GM23338 (cell line): ENCODE data around the gene NUSAP1. TPM values are rescaled to one million over a fixed set of nuclear protein-coding genes. Genes with fewer than 3 reads are reported as not detected.
A peak's percentile ranks its signal among the peaks of the same experiment; 100 is the strongest.

Source experiments
- ATAC-seq: fragments of 200-7000 bp; cut with Tn5 transposase; 3 replicates; pipeline ENCODE4 v1.9.1; 2020
- DNase-seq: peaks from one replicate; pipeline ENCODE4 v3.0.0-alpha.2; 2015; ENCODE audit warnings: low spot score
- H2AFZ ChIP-seq: fragments of 200-600 bp; sonication (generic); 2 replicates; pipeline ENCODE4 v1.8.0; 2016; ENCODE audit warnings: antibody characterized with exemption, mild to moderate bottlenecking, moderate library complexity
- H3F3A ChIP-seq: fragments of 200-600 bp; sonication (generic); replicated peaks from 2 replicates; pipeline ENCODE4 v1.8.0; 2017; ENCODE audit warnings: antibody characterized with exemption, mixed run types, low read depth
- H3K27ac ChIP-seq: fragments of 200-600 bp; sonication (generic); 2 replicates; pipeline ENCODE4 v1.6.1; 2016; ENCODE audit warnings: low read depth
- H3K27me3 ChIP-seq: fragments of 200-600 bp; sonication (generic); 2 replicates; pipeline ENCODE4 v1.8.0; 2016; ENCODE audit warnings: mild to moderate bottlenecking, mixed run types, moderate library complexity; ENCODE audit not compliant: insufficient read depth
- H3K36me3 ChIP-seq: fragments of 200-600 bp; sonication (generic); 2 replicates; pipeline ENCODE4 v1.8.0; 2016; ENCODE audit warnings: mild to moderate bottlenecking; ENCODE audit not compliant: insufficient read depth
- H3K4me1 ChIP-seq: fragments of 200-600 bp; sonication (generic); 2 replicates; pipeline ENCODE4 v1.8.0; 2016; ENCODE audit warnings: mild to moderate bottlenecking, moderate library complexity; ENCODE audit not compliant: insufficient read depth
- H3K4me2 ChIP-seq: fragments of 200-600 bp; sonication (generic); 2 replicates; pipeline ENCODE4 v1.7.1; 2017; ENCODE audit warnings: mixed run types
- H3K4me3 ChIP-seq: fragments of 200-600 bp; sonication (generic); 2 replicates; pipeline ENCODE4 v1.6.1; 2016; ENCODE audit warnings: mixed run types
- H3K79me2 ChIP-seq: fragments of 200-600 bp; sonication (generic); replicated peaks from 2 replicates; pipeline ENCODE4 v1.8.0; 2017; ENCODE audit warnings: mild to moderate bottlenecking; ENCODE audit not compliant: insufficient read depth
- H3K9me2 ChIP-seq: fragments of 200-600 bp; sonication (generic); 2 replicates; pipeline ENCODE4 v1.8.0; 2017; ENCODE audit not compliant: insufficient read depth
- H4K20me1 ChIP-seq: fragments of 200-600 bp; sonication (generic); replicated peaks from 2 replicates; pipeline ENCODE4 v1.8.0; 2017; ENCODE audit warnings: mild to moderate bottlenecking; ENCODE audit not compliant: insufficient read depth
- H3K27ac Mint-ChIP-seq: 2 replicates; pipeline ENCODE4 v1.8.0; 2020; ENCODE audit warnings: inconsistent platforms, mild to moderate bottlenecking, moderate library complexity, mixed read lengths
- H3K27me3 Mint-ChIP-seq: 3 replicates; pipeline ENCODE4 v1.8.0; 2022; ENCODE audit warnings: low read depth, mild to moderate bottlenecking, moderate library complexity, mixed read lengths, inconsistent platforms; ENCODE audit not compliant: insufficient read depth, poor library complexity
- H3K36me3 Mint-ChIP-seq: 3 replicates; pipeline ENCODE4 v1.8.0; 2021; ENCODE audit warnings: low read depth, mild to moderate bottlenecking, inconsistent platforms, moderate library complexity, mixed read lengths
- H3K4me1 Mint-ChIP-seq: 3 replicates; pipeline ENCODE4 v1.8.0; 2020; ENCODE audit warnings: mild to moderate bottlenecking, inconsistent platforms, mixed read lengths
- H3K4me3 Mint-ChIP-seq: 3 replicates; pipeline ENCODE4 v1.8.0; 2021; ENCODE audit warnings: moderate library complexity, mild to moderate bottlenecking, inconsistent platforms, mixed read lengths
- H3K9me3 Mint-ChIP-seq: 3 replicates; pipeline ENCODE4 v1.8.0; 2020; ENCODE audit warnings: moderate library complexity, mild to moderate bottlenecking, inconsistent platforms, mixed read lengths
- CREB1 ChIP-seq: fragments of 250-450 bp; sonication (Bioruptor Pico); IDR thresholded peaks from 2 replicates; pipeline ENCODE4 v1.5.0; 2020; ENCODE audit warnings: low read depth, mild to moderate bottlenecking, moderate library complexity
- CTCF ChIP-seq, 2 experiments: fragments of 200-600 bp in 1 of 2; sonication (generic) in 1 of 2; conservative IDR thresholded peaks; 2 replicates each; pipeline versions ENCODE4 v1.5.1 to v1.6.1; 2016 to 2017; ENCODE audit warnings: antibody characterized with exemption in 2 of 2, low read depth in 2 of 2, mild to moderate bottlenecking in 2 of 2, moderate library complexity in 1 of 2
- ETS1 ChIP-seq: IDR thresholded peaks from 2 replicates; pipeline ENCODE4 v1.6.1; 2016; ENCODE audit warnings: antibody characterized with exemption
- EZH2 ChIP-seq: fragments of 200-600 bp; sonication (generic); IDR thresholded peaks from one replicate; pipeline ENCODE4 v1.8.0; 2017; ENCODE audit warnings: antibody characterized with exemption, mild to moderate bottlenecking, low read depth; ENCODE audit not compliant: unreplicated experiment
- EZH2phosphoT487 ChIP-seq: fragments of 200-600 bp; sonication (generic); IDR thresholded peaks from one replicate; pipeline ENCODE4 v1.8.1; 2018; ENCODE audit warnings: antibody characterized with exemption; ENCODE audit not compliant: unreplicated experiment
- JUNB ChIP-seq: IDR thresholded peaks from one replicate; pipeline ENCODE4 v1.6.1; 2016; ENCODE audit warnings: antibody characterized with exemption; ENCODE audit not compliant: unreplicated experiment
- NANOG ChIP-seq: IDR thresholded peaks from 2 replicates; pipeline ENCODE4 v1.6.1; 2016; ENCODE audit warnings: antibody characterized with exemption, borderline replicate concordance
- POLR2AphosphoS5 ChIP-seq: IDR thresholded peaks from 2 replicates; pipeline ENCODE4 v1.6.1; 2016; ENCODE audit warnings: antibody characterized with exemption, low read depth
- STAT1 ChIP-seq: IDR thresholded peaks from one replicate; pipeline ENCODE4 v1.6.1; 2016; ENCODE audit warnings: antibody characterized with exemption; ENCODE audit not compliant: unreplicated experiment
- ZNF114 ChIP-seq: fragments of 250-450 bp; sonication (Bioruptor Pico); IDR thresholded peaks from 2 replicates; pipeline ENCODE4 v1.5.0; 2020; ENCODE audit warnings: mild to moderate bottlenecking, moderate library complexity
- ZNF331 ChIP-seq: fragments of 250-450 bp; sonication (Bioruptor Pico); IDR thresholded peaks from 2 replicates; pipeline ENCODE4 v1.5.0; 2020; ENCODE audit warnings: low read depth, mild to moderate bottlenecking, moderate library complexity
- polyA plus RNA-seq: library from polyadenylated mRNA; unstranded; fragments of >200 nt; fragmentation: Nextera tagmentation; extraction: Ambion mirVana; gene quantifications from 2 replicates; pipeline ENCODE4 v1.2.1, GENCODE V29; 2016
- total RNA-seq: library from RNA; depleted of rRNA; stranded (reverse); fragments of >200 nt; shearing (Covaris generic); gene quantifications from 2 replicates; pipeline ENCODE4 v1.2.3, GENCODE V29; 2014
- TF ChIP-seq, protein P1 (sequence below): IDR thresholded peaks from one replicate; pipeline ENCODE4 v1.6.1; 2018; ENCODE audit warnings: antibody characterized with exemption; ENCODE audit not compliant: unreplicated experiment
- TF ChIP-seq, protein P2 (sequence below): fragments of 250-450 bp; sonication (Bioruptor Pico); IDR thresholded peaks from 2 replicates; pipeline ENCODE4 v1.5.0; 2020; ENCODE audit warnings: mild to moderate bottlenecking, moderate library complexity

The NUSAP1 gene
- total and polyA plus RNA-seq, 2 experiments from 2014 or later, result 126 to 272 TPM

GRCh38 chr15:41288464-41288863 lies 44.2 kb upstream of the NUSAP1 start:
- H3K9me2 ChIP-seq, result no peaks in the 10 kb centered on the region
- Mint-ChIP-seq H3K27me3 (peaks cover 9% of the 10 kb centered on the region), H3K4me3 (no peak overlapping the region), H3K4me1 (peaks cover 19% of the 10 kb centered on the region), H3K27ac (peak overlapping the region; percentile 52), H3K9me3 (no peaks in the 10 kb centered on the region; the same call in 2 of the 3 replicates), H3K36me3 (peaks cover 66% of the 10 kb centered on the region)
- H3K27ac ChIP-seq, result peak overlapping the region; percentile 60
- no peak for ATAC-seq
- no peak for DNase-seq
- no peaks in the 10 kb centered on the region; the same call in 1 of the 2 replicates for H3F3A ChIP-seq
- peaks cover 33% of the 10 kb centered on the region for H4K20me1 ChIP-seq
- no peak overlapping the region for H3K4me2 ChIP-seq
- H3K4me3 ChIP-seq, result no peak overlapping the region
- peaks cover 77% of the 10 kb centered on the region for H3K79me2 ChIP-seq
- TF ChIP-seq ETS1, result no peak
- TF ChIP-seq, protein P1, sequence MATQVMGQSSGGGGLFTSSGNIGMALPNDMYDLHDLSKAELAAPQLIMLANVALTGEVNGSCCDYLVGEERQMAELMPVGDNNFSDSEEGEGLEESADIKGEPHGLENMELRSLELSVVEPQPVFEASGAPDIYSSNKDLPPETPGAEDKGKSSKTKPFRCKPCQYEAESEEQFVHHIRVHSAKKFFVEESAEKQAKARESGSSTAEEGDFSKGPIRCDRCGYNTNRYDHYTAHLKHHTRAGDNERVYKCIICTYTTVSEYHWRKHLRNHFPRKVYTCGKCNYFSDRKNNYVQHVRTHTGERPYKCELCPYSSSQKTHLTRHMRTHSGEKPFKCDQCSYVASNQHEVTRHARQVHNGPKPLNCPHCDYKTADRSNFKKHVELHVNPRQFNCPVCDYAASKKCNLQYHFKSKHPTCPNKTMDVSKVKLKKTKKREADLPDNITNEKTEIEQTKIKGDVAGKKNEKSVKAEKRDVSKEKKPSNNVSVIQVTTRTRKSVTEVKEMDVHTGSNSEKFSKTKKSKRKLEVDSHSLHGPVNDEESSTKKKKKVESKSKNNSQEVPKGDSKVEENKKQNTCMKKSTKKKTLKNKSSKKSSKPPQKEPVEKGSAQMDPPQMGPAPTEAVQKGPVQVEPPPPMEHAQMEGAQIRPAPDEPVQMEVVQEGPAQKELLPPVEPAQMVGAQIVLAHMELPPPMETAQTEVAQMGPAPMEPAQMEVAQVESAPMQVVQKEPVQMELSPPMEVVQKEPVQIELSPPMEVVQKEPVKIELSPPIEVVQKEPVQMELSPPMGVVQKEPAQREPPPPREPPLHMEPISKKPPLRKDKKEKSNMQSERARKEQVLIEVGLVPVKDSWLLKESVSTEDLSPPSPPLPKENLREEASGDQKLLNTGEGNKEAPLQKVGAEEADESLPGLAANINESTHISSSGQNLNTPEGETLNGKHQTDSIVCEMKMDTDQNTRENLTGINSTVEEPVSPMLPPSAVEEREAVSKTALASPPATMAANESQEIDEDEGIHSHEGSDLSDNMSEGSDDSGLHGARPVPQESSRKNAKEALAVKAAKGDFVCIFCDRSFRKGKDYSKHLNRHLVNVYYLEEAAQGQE, result no peak
- TF ChIP-seq, protein P2, sequence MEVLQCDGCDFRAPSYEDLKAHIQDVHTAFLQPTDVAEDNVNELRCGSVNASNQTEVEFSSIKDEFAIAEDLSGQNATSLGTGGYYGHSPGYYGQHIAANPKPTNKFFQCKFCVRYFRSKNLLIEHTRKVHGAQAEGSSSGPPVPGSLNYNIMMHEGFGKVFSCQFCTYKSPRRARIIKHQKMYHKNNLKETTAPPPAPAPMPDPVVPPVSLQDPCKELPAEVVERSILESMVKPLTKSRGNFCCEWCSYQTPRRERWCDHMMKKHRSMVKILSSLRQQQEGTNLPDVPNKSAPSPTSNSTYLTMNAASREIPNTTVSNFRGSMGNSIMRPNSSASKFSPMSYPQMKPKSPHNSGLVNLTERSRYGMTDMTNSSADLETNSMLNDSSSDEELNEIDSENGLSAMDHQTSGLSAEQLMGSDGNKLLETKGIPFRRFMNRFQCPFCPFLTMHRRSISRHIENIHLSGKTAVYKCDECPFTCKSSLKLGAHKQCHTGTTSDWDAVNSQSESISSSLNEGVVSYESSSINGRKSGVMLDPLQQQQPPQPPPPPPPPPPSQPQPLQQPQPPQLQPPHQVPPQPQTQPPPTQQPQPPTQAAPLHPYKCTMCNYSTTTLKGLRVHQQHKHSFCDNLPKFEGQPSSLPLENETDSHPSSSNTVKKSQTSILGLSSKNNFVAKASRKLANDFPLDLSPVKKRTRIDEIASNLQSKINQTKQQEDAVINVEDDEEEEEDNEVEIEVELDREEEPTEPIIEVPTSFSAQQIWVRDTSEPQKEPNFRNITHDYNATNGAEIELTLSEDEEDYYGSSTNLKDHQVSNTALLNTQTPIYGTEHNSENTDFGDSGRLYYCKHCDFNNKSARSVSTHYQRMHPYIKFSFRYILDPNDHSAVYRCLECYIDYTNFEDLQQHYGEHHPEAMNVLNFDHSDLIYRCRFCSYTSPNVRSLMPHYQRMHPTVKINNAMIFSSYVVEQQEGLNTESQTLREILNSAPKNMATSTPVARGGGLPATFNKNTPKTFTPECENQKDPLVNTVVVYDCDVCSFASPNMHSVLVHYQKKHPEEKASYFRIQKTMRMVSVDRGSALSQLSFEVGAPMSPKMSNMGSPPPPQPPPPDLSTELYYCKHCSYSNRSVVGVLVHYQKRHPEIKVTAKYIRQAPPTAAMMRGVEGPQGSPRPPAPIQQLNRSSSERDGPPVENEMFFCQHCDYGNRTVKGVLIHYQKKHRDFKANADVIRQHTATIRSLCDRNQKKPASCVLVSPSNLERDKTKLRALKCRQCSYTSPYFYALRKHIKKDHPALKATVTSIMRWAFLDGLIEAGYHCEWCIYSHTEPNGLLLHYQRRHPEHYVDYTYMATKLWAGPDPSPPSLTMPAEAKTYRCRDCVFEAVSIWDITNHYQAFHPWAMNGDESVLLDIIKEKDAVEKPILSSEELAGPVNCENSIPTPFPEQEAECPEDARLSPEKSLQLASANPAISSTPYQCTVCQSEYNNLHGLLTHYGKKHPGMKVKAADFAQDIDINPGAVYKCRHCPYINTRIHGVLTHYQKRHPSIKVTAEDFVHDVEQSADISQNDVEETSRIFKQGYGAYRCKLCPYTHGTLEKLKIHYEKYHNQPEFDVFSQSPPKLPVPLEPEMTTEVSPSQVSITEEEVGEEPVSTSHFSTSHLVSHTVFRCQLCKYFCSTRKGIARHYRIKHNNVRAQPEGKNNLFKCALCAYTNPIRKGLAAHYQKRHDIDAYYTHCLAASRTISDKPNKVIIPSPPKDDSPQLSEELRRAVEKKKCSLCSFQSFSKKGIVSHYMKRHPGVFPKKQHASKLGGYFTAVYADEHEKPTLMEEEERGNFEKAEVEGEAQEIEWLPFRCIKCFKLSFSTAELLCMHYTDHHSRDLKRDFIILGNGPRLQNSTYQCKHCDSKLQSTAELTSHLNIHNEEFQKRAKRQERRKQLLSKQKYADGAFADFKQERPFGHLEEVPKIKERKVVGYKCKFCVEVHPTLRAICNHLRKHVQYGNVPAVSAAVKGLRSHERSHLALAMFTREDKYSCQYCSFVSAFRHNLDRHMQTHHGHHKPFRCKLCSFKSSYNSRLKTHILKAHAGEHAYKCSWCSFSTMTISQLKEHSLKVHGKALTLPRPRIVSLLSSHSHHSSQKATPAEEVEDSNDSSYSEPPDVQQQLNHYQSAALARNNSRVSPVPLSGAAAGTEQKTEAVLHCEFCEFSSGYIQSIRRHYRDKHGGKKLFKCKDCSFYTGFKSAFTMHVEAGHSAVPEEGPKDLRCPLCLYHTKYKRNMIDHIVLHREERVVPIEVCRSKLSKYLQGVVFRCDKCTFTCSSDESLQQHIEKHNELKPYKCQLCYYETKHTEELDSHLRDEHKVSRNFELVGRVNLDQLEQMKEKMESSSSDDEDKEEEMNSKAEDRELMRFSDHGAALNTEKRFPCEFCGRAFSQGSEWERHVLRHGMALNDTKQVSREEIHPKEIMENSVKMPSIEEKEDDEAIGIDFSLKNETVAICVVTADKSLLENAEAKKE (CRISPR knock-in tag), result no peak
- TF ChIP-seq EZH2, result no peak
- TF ChIP-seq ZNF331 (CRISPR knock-in tag), result no peak
- no peak for TF ChIP-seq EZH2phosphoT487
- no peak for TF ChIP-seq NANOG
- no peak for TF ChIP-seq CREB1
- TF ChIP-seq JUNB, result no peak
- TF ChIP-seq STAT1, result no peak
- no peak for TF ChIP-seq POLR2AphosphoS5
- no peak for TF ChIP-seq ZNF114 (CRISPR knock-in tag)
- TF ChIP-seq CTCF (conservative IDR thresholded peaks at IDR 0.05; ENCODE audit: low read depth in 2 of 2), result no peak
- H3K4me1 ChIP-seq, result peaks cover 4% of the 10 kb centered on the region; the same call in 1 of the 2 replicates
- no peak overlapping the region for H2AFZ ChIP-seq
- peaks cover 38% of the 10 kb centered on the region for H3K36me3 ChIP-seq
- H3K27me3 ChIP-seq, result no peaks in the 10 kb centered on the region
